ENCODE results near the gene SBNO2. TPM values are rescaled to one million over a fixed set of nuclear protein-coding genes. Genes with fewer than 3 reads are reported as not detected.

The SBNO2 gene
- total and polyA plus RNA-seq, 9 of the 15 experiments (the other 6 are each of a cell fraction or from before 2014, with no cell fraction given): 0.01 to 46.2 (median 6.7) TPM

GRCh38 chr19:1073063-1073955 lies 100.8 kb downstream of the SBNO2 start:
- H3K9ac ChIP-seq (ENCODE audit: insufficient read depth in 1 of 2, low read depth in 2 of 2, low read length in 2 of 2): peak overlapping the region in 1 of 2 experiments; percentile 89; a peak in 2 of 4 replicates
- intact Hi-C loops (cut with micrococcal nuclease) (no loop called here), in situ Hi-C loops (cut with MboI) (no loop called here)
- H3K79me2 ChIP-seq (ENCODE audit: control insufficient read depth, insufficient read depth, low read length): no peaks in the 10 kb centered on the region
- H4K20me1 ChIP-seq (replicated peaks; ENCODE audit: control insufficient read depth, insufficient read depth, low read length): 0 out of 2 replicates have a peak, but pooled peaks cover 3% of the 10 kb centered on the region
- peak; percentile 53 for ATAC-seq
- peak overlapping the region; percentile 5; the same call in 1 of the 3 replicates for H3K27ac ChIP-seq (ENCODE audit: extremely low read depth, low read depth, low read length)
- peaks cover 32 to 72% of the 10 kb centered on the region in 2 experiments for H3K4me1 ChIP-seq (replicated peaks in 1 of 2; ENCODE audit: control insufficient read depth in 2 of 2, insufficient read depth in 2 of 2, low read length in 2 of 2)
- H3K9me3 ChIP-seq (replicated peaks; ENCODE audit: control insufficient read depth, insufficient read depth, low read depth, low read length): no peaks in the 10 kb centered on the region
- no peak overlapping the region for H2AFZ ChIP-seq (ENCODE audit: low read depth, low read length)
- H3K4me2 ChIP-seq (ENCODE audit: insufficient read depth, low read length): peak overlapping the region; percentile 34; the same call in 1 of the 2 replicates
- peak; percentile 86 for FAIRE-seq
- POLR2A ChIA-PET: interaction anchor here (0.7 to 0.8 kb wide), 3 partner anchors 8 to 202 kb away, joined by 3 to 4 read pairs (median 4); partner anchors contain the start of gene FAM174C
- H3K9me1 ChIP-seq (ENCODE audit: control insufficient read depth, insufficient read depth, low read length): no peaks in the 10 kb centered on the region
- CTCF ChIA-PET (ENCODE audit: low intra/inter-chr PET ratio): no interaction called here
- no peak overlapping the region for H3K4me3 ChIP-seq
- BruUV-seq (replicated peaks): no TSS peak
- WGBS (ENCODE audit: insufficient coverage, low coverage, missing lambda C conversion rate): 28% methylated on average over 26 of the region's 30 CpGs
- DNase-seq (ENCODE audit: extremely low read depth in 1 of 4, low spot score in 3 of 4): peak; percentile 58 to 85 (median 64)
- no peaks in the 10 kb centered on the region for H3K27me3 ChIP-seq (ENCODE audit: control insufficient read depth in 2 of 2, insufficient read depth in 2 of 2, low read length in 2 of 2)
- no peaks in the 10 kb centered on the region for H3K36me3 ChIP-seq (ENCODE audit: control insufficient read depth, insufficient read depth, low read length)
- TF ChIP-seq MTA2 (IDR thresholded peaks at IDR 0.05; ENCODE audit: low read depth) (peak; percentile 67), CBX5 (IDR thresholded peaks at IDR 0.05; ENCODE audit: borderline replicate concordance, low read depth) (no peak), ZNF740 (CRISPR knock-in tag; IDR thresholded peaks at IDR 0.05) (peak; percentile 20; the same call in 1 of the 2 replicates), ZNF740 (tag; IDR thresholded peaks at IDR 0.05) (no peak), ZFP91 (CRISPR knock-in tag; IDR thresholded peaks at IDR 0.05) (0 out of 2 replicates have a peak, but pooled peaks have one; percentile 15), NFYB (IDR thresholded peaks at IDR 0.05; ENCODE audit: extremely low read depth, insufficient read length) (no peak), POLR2G (IDR thresholded peaks at IDR 0.05; ENCODE audit: low read depth, low read length) (no peak), SIN3A (IDR thresholded peaks at IDR 0.05; ENCODE audit: borderline replicate concordance in 2 of 2, control insufficient read depth in 1 of 2, low read depth in 2 of 2, low read length in 2 of 2) (no peak), NBN (IDR thresholded peaks at IDR 0.05; ENCODE audit: low read depth) (no peak), GTF2E2 (tag; IDR thresholded peaks at IDR 0.05) (no peak), RFX7 (CRISPR knock-in tag; IDR thresholded peaks at IDR 0.05) (no peak), HMGN3 (IDR thresholded peaks at IDR 0.05; ENCODE audit: borderline replicate concordance, extremely low read depth, insufficient read length, low read depth, low read length) (peak; percentile 36), CCAR2 (IDR thresholded peaks at IDR 0.05; ENCODE audit: low read depth, low read length) (no peak), ZNF589 (CRISPR knock-in tag; IDR thresholded peaks at IDR 0.05; ENCODE audit: low read depth) (no peak), RFX1 (IDR thresholded peaks at IDR 0.05) (no peak), FOSL1 (tag; conservative IDR thresholded peaks at IDR 0.05) (no peak), PREB (CRISPR knock-in tag; IDR thresholded peaks at IDR 0.05) (no peak), SMARCE1 (IDR thresholded peaks at IDR 0.05) (peak; percentile 65)
